AG09309 (cell line): ENCODE results near the gene CAMK1.

Experiments used
- DNase-seq: peaks from one replicate; pipeline ENCODE4 v3.0.0-alpha.2; 2010; ENCODE audit warnings: low read depth
- H3K4me3 ChIP-seq: 2 replicates; pipeline ENCODE4 v1.5.1; 2011; ENCODE audit warnings: mild to moderate bottlenecking, low read depth, low read length, moderate library complexity; ENCODE audit not compliant: control insufficient read depth
- CTCF ChIP-seq: IDR thresholded peaks from 2 replicates; pipeline ENCODE4 v1.5.1; 2011; ENCODE audit warnings: mild to moderate bottlenecking, low read depth, low read length, inconsistent platforms; ENCODE audit not compliant: insufficient read depth, control insufficient read depth; ENCODE audit errors: missing control alignments

CAMK1 gene

GRCh38 chr3:9768141-9768775 is 1.5 kb downstream of the CAMK1 start:
- no peak for DNase-seq
- no peak overlapping the region for H3K4me3 ChIP-seq
- no peak for TF ChIP-seq CTCF

GRCh38 chr3:9767418-9767817 is 2.3 kb downstream of the CAMK1 start:
- no peak overlapping the region for H3K4me3 ChIP-seq
- no peak for TF ChIP-seq CTCF
- DNase-seq: no peak

GRCh38 chr3:9765865-9766264 is 3.9 kb downstream of the CAMK1 start:
- DNase-seq: no peak
- no peak for TF ChIP-seq CTCF
- no peak overlapping the region for H3K4me3 ChIP-seq

GRCh38 chr3:9762871-9763270 is 6.9 kb downstream of the CAMK1 start:
- no peak for DNase-seq
- H3K4me3 ChIP-seq: no peak overlapping the region
- no peak for TF ChIP-seq CTCF

- no peak for DNase-seq
- H3K4me3 ChIP-seq: no peak overlapping the region
- TF ChIP-seq CTCF: no peak
Observed at GRCh38 chr3:9761919-9762318, 7.8 kb downstream of the CAMK1 start.

- no peak for DNase-seq
- TF ChIP-seq CTCF: no peak
- H3K4me3 ChIP-seq: no peak overlapping the region
Observed at GRCh38 chr3:9760779-9761505, 8.8 kb downstream of the CAMK1 start.
